NCI-H1048 (cell line): ENCODE results near the gene ATP5ME.

Source experiments
- DNase-seq: peaks from one replicate; lab custom pipeline; 2025; lab: John Stamatoyannopoulos, UW

The ATP5ME gene

DNA sequence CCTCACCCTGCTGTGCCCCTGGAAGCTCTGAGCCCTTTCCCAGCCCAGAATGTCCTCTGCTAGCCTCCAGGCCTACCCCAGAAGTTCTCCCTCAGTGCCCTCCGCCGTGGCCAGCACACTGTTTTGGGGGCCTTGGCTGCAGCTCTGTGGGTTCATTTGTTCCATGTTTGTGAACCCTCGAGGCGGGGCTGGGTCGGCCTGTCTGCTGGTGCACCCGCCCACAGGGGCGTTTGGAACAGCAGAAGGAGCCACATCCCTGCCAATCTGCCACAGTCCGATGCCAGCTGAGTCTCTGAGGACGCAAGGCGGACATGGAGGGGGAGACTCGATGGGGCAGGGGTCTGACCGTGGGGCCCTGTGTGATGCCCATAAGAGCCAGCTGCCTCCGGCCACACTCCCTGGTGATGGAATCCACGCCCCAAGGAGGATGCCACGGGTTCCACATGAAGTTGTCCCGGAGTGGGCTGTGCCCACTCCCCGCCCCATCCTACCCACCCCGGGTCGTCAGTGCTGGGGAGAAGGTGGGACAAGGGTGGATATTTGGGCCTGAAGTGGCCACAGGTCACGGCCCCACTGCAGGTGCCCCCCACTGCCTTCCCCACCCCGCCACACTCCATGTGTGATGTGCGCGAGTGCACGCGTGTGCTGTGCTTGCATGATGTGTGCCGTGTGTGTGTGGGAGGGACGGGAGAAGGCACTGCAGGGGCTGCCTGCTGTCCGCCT is 7.1 kb downstream of the ATP5ME start:
- no peak for DNase-seq

DNA sequence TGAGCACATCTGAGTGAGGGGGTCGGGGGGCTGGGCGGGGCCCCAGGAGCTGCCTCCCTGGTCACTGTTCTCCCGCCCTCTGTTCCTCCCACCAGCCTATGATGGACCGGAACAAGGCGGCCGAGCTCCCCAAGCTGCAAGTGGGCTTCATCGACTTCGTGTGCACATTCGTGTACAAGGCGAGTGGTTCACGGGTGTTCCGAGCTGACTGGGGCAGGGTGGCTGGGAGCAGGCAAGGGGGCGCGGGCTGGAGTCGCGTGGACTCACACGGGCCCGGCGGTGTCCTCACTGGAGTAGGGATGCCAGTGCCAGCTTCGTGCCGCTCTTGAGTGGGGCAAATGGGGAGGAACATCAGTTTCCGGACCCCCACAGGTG is 7.7 kb downstream of the ATP5ME start:
- DNase-seq: no peak

DNA sequence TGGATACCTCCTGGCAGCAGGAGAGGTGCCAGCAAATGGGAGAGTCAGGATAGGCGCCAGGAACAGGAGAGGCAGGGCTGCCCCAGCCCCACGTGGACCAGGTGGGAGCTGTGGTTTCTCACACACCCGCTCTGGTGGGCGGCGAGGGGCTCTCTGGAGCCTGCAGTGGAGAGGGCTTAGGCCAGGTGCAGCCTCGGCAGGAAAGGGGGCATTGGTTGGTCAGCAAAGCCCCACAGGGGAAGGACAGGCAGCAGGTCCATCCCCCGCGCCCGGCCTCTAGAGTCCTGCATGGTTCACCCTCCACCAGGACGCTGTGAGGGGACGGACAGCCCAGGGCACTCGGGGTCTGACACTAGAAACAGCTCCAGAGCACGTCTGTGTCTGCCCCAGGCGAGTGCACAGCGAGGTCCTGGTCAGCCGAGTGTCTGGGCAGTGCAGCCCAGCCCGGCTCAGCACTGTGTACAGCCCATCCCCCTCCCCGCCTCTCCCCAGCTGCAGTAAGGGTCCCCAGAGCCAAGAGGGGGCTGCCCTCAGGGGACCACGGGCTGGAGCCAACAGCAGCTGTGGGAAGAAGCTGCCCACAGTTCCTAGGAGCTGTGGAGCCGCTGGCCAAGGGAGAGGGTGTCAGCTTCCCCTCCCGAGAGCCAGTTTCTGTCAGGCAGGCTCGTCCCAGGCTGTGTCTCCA is 8.2 kb downstream of the ATP5ME start:
- DNase-seq: no peak

DNA sequence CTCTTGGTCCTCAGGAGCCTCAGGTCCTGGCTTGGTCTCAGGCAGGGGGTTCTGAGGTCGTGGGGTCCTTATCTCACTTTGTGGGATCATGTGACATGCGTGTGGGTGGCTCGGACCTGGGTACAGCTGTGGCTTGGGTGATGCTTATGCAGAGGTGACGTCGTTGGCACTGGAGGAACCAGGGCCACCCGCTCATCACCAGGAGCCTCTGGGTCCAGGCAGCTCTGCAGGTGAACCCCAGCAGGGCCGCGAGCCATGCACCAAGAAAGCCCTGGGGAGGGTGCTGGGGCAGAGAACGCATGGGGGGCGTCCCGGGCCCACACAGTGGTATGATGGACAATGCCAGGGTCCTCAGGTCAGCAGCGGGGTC is 8.7 kb downstream of the ATP5ME start:
- DNase-seq: no peak

DNA sequence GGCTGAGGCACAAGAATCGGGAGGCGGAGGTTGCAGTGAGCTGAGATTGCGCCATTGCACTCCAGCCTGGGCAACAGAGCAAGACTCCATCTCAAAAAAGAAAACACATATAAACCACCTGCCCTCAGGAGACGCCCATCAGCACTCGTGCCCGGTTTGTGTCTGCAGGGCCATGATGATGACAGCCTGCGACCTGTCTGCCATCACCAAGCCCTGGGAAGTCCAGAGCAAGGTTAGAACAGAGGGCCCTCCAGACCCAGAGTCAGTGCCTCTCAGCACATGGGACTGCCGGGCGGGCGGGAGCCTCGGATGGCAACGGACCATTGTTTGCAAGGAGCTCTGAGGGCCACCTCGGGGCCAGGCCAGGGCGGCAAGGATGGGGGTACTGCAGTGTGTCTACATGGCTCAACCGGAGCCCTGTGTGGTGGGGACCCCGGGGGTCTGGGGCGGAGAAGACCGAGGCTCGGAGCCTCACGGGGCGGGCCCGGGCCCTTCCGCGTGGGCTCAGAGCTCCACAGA is 9.3 kb downstream of the ATP5ME start:
- DNase-seq: no peak

DNA sequence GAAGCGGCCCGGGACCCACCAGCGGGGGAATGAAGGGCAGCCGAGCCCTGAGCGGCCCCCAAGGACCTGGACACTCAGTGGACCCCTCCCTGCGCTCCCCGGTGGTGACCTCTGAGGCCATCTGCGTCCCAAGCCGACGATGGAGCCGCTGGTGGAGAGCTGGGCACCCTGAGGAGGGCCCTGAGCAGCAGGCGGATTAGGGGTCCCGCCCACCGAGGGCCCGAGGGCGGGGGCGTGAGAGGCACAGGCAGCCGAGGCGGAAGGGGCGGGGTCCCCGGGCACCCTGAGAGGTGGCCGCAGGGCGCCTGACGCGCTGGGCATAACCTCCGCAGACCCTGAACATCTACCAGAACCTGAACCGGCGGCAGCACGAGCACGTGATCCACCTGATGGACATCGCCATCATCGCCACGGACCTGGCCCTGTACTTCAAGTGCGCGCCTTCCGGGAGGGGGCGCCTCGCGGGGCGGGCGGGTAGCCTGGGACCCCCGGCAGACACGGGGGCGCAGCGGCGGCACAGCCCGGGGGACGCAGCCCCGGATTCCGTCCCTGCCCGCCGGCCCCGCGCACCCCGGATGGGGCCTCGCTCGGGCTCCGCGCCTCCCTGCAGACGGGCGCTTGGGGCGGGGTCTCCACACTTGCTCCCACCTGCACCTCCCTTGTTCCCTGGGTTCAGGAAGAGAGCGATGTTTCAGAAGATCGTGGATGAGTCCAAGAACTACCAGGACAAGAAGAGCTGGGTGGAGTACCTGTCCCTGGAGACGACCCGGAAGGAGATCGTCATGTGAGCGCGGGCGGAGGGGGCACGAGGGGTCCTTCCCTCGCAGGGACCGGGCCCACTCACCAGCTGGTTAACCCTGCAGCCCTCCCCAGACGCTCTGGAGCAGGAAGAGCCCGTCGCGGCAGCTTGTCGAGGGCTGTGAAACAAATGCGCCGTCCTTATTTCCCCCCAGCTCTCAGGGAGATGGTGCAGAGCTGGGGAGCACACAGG is 10.3 kb downstream of the ATP5ME start:
- no peak for DNase-seq

DNA sequence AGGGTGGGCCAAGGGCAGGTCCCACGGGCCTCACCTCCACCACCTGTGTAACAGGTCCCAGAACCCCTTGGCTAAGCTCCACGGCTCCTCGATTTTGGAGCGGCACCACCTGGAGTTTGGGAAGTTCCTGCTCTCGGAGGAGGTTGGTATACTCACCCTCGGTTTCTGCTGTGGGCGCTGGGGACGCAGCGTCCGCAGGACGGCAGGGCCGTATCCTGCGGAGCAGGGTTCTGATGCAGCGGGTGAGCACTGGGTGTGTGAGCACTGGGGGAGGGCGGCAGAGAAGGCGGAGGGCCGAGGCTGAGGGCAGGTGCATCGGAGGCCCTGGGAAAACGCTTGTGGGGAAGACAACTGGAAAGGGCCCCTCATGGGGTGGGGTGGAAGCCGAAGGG is 11.0 kb downstream of the ATP5ME start:
- DNase-seq: no peak

DNA sequence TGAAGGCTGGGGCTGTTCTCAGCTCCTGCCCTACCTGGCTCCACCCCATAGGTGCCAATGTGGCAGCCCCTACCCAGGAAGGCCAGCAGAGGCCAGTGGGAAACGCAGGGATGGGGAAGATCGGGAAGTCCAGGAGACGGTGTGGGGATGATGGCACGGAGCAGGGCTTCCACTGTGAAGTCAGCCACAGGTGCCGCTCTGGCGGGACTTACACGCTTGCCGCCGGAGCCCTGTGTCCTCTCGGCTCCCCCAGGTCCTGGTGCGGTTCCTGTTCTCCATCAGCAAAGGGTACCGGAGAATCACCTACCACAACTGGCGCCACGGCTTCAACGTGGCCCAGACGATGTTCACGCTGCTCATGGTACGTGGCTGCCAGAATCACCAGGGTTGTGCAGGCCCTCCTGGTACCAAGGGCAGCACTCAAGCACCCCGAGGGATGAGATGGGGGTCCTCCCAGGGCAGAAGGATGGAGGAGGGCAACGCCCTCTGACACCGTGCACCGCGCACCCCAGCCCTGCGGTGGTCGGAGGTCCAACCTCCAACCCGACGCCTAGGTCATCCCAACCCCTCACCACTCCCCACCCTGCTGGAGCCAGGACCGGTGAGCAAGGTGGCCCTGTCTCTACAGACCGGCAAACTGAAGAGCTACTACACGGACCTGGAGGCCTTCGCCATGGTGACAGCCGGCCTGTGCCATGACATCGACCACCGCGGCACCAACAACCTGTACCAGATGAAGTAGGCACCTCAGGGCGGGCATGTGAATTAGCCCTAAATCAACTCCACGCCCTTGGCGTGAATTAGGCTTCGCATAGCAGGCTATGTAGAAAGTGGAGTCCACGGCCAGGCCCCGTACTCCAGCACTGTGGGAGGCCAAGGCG is 12.0 kb downstream of the ATP5ME start:
- no peak for DNase-seq

DNA sequence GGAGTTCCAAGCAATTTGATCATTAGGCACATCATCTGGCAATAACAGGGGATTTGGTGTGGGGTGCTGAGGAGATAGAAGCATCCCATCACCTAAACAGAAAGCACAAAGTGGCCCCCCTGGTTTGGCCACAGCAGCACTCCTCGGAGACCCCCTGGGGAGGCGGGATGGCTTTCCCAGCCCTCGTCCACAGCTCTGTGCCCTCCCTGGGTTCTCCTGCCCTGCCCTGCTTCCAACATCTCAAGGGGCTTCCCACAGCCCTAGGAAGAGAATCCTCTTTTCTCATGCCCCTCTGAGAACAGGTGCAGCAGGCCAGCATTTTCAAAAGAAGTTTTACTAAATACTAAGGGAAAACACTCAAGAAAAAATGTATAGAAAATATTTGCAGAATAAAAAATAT is 12.8 kb downstream of the ATP5ME start:
- DNase-seq: no peak

DNA sequence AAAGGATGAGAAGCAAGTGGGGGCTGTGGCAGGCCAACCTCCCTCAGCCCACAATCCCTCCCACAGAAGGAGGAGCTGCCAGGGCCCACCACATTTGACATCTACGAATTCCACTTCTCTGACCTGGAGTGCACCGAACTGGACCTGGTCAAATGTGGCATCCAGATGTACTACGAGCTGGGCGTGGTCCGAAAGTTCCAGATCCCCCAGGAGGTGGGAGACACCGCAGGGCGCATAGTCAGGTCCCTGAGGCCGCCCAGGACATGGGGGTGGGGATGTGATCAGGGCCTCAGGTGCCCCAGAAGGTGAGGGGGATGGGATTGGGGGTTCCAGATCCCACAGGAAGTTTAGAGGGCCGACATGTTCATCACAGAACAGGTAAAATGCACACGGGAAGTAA is 13.7 kb downstream of the ATP5ME start:
- DNase-seq: no peak

DNA sequence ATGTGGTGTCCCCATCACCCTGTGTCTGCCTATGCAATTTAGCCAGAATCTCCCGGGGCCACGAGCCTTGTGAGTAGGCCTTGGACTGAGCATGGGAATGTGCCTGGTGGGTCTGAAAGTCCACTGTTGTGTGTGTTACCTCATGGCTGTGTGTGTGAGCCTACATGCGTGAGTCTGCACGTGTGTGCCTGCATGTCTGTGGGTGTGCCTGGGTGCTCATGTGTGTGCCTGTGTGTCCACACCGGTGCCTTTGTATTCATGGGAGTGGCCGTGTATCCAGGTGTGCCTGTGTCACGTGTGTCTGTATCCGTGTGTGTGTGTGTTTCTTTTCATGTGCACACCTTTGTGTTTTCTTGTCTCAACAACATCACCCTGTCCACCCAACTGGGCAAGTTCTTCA is 14.2 kb downstream of the ATP5ME start:
- DNase-seq: no peak

DNA sequence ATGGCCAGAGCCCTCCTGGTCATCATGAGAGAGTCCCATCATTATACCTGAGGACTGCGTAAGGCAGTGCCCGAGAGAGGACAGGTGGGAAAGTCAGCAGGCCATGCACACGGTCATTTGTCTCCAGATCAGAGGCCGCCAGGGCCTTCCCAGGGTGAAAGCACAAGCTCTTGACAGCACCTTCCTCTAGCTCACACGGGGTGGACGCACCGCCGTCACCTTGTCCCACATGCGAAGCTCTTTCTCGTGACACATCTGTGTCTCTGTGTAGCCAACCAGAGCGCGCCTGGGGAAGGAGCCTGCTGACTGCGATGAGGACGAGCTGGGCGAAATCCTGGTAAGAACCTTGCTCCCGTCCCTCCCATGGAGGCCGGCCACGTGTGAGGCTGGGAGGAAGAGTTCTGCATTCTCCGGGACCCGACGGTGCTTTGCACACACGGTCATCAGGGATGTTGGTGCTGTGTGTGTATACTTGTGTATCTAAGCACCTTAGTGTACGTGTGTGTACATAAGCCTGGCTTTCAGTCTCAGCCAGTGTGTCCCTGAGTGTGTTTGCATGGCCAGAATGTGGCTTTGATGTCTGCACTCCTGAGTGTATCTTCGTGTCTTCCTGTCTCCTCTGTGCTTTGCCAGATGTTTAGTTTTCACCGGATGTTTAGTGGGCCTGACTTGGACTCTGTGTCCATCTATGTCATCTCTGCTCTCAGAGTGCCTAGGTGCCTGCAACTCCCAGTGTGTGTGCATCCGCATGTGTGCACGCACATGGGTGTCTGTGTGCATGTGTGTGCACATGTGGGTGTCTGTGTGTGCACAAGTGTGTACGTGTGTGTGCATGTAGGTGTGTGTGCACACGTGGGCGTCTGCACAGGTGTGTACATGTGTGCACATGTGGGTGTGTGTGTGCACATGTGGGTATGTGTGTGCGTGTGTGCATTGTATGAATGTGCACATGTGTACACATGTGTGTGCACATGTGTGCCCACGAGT is 15.1 kb downstream of the ATP5ME start:
- no peak for DNase-seq

DNA sequence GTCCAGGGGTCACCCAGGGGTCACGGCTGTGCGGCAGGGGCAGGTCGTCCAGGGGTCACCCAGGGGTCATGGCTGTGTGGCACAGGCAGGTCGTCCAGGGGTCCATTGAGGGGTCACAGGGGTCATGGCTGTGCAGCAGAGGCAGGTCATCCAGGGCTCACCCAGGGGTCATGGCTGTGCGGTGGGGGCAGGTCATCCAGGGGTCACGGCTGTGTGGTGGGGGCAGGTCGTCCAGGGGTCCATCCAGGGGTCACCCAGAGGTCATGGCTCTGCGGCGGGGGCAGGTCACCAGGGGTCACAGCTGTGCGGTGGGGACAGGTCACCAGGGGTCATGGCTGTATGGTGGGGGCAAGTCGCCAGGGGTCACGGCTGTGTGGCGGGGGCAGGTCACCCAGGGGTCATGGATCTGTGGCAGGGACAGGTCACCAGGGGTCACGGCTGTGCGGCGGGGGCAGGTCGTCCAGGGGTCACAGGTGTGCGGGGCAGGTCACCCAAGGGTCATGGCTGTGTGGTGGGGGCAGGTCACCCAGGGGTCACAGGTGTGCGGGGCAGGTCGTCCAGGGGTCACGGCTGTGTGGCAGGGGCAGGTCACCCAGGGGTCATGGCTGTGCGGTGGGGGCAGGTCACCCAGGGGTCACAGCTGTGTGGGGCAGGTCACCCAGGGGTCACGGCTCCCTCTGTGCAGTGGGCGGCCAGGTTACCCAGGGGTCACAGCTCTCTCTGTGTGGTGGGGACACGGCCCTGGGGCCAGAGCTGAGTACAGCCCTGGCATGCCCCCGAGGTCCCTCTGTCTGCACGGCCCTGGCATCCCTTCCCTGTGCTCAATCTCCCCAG is 16.0 kb downstream of the ATP5ME start:
- no peak for DNase-seq

DNA sequence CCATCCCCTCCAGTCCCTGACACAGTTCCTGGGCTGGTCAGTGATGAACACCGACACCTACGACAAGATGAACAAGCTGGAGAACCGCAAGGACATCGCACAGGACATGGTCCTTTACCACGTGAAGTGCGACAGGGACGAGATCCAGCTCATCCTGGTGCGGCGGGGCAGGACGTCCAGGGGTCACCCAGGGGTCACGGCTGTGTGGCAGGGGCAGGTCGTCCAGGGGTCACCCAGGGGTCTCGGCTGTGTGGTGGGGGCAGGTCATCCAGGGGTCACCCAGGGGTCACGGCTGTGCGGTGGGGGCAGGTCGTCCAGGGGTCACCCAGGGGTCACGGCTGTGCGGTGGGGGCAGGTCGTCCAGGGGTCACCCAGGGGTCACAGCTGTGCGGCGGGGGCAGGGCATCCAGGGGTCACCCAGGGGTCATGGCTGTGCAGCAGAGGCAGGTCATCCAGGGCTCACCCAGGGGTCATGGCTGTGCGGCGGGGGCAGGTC is 16.7 kb downstream of the ATP5ME start:
- no peak for DNase-seq

DNA sequence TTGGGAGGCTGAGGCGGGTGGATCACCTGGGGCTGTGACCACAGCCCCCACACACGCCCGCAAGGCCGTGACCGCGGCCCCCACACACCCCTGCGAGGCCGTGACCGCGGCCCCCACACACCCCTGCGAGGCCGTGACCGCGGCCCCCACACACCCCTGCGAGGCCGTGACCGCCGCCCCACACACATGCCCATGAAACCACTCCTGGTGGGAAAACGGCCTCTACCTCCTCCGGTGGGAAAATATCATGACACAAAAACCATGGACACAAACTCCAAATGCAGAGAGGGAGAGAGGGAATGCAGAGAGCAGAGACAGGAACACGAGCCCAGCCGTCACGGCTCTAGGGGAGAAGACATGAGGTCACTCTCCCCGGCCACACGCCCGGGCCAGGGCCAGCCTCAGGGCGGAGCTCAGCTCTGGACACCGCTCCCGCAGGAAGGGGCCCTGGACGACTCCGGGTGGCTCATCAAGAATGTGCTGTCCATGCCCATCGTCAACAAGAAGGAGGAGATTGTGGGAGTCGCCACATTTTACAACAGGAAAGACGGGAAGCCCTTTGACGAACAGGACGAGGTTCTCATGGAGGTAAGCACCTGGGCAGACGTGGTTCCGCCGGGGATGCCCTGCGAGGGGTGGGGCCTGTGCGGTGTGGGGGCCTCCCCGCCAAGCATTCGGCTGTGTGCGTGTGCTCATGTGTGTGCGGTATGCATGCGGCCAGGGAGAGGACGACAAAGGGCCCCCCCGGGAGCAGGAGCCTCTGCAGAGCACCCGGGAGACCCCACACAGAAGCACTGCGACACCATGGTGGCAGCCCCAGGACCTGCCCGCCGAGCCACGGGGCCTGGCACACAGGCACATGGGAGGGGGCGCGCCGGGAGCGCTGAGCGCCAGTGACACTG is 17.4 kb downstream of the ATP5ME start:
- no peak for DNase-seq

DNA sequence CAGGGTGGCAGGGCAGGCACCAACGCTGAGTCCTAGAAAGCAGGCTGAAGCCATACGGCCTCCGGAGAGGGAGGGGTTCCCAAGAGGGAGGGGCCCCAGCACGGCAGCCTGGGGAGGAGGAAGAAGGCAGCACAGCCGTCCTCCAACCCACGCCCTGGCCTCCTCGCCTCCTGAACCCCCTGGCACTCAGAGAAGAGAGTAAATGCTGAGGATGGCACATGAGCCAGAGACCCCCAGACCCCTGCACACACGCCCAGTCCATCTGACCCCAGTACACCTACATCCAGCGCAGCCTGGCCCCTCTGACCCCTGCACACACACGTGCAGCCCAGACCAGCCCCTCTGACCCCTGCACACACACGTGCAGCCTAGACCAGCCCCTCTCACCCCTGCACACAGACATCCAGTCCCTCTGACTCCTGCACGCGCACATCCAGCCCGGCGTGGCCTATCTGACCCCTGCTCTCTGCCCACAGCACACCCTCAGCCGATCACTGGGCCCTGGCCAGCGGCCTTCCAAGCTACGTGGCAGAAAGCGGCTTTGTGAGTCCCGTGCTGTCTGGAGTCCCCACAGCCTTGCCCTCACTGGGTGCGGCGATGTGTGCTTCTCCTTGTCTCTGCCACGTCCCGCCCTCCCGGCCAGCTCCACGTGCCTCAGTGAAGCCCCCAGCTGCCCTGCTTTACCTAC is 18.5 kb downstream of the ATP5ME start:
- no peak for DNase-seq

DNA sequence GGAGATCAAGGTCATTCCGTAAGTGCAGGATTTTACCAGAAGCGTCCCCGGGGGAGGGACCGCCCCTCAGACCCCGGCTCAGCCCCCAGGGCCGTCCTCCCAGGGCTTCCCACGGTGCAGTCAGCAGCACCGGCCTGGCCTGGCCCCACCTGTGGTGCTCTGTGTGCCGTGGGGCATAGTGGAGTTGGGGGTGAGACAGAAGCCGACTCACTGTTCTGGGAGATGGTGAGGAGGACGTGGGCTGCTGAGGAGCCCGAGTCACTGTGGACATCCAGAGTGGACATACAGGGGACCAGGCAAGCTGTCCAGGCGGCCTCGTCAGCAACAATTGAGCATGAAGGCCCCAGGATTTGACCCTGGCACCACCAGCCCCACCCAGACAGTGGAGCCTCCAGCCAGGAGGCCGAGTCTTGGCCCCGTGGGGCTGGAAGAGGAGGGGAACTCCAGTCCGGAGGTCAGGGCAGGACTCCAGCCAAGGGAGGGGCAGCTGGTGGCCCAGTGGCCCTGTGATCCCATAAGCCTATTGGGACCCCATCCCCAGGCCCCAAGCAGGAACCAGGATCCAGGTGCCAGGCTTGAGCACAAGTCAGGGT is 19.1 kb downstream of the ATP5ME start:
- DNase-seq: no peak
